Measurements from ENCODE around the gene SCML2.

Gene SCML2

GRCh38 chrX:18271725-18272124, 82.8 kb downstream of the SCML2 start:
- H3K9me3 ChIP-seq (ENCODE audit: control insufficient read depth, insufficient read depth, low read length), result no peaks in the 10 kb centered on the region

DNA sequence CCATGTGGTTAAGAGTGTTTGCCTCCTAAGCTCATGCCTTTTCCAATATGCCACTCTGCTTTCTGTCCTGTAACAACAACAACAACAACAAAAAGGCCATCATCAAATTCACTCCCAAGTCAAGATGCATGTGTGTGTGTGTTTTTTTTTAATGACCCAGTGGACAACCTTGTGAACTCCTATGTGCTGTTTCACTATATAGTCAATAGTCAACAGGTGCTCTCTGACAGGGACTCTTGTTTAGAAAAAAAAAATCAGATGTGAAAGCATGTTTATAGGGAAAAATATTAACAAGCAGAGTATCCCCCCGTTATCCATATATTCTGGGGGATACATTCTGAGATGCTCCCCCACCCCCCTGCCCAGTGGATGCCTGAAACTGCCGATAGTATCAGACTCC, 83.2 kb downstream of the SCML2 start:
- H3K4me2 ChIP-seq (ENCODE audit: low read length), result no peak overlapping the region
- H3K27ac ChIP-seq (ENCODE audit: low read depth, low read length), result no peak overlapping the region
- H3K9me2 ChIP-seq (replicated peaks; ENCODE audit: control insufficient read depth, low read length), result no peaks in the 10 kb centered on the region
- no peaks in the 10 kb centered on the region for H3K36me3 ChIP-seq (ENCODE audit: control insufficient read depth, low read length)
- H3K9me3 ChIP-seq (ENCODE audit: control insufficient read depth, insufficient read depth, low read length), result no peaks in the 10 kb centered on the region
- H4K20me1 ChIP-seq (ENCODE audit: control insufficient read depth, insufficient read depth, low read depth, low read length), result no peaks in the 10 kb centered on the region
- H3F3A ChIP-seq (ENCODE audit: control insufficient read depth, insufficient read depth), result no peaks in the 10 kb centered on the region
- no peak overlapping the region for H3K4me3 ChIP-seq (ENCODE audit: low read length)
- no peaks in the 10 kb centered on the region for H3K27me3 ChIP-seq (ENCODE audit: control insufficient read depth, low read length)
- TF ChIP-seq CTCF (IDR thresholded peaks at IDR 0.05; ENCODE audit: low read depth, low read length, poor library complexity, severe bottlenecking) (no peak), EZH2phosphoT487 (IDR thresholded peaks at IDR 0.05; ENCODE audit: borderline replicate concordance, low read length) (no peak)
- no peaks in the 10 kb centered on the region for H3K79me2 ChIP-seq (ENCODE audit: control insufficient read depth, low read length)
- no peaks in the 10 kb centered on the region for H3K4me1 ChIP-seq (ENCODE audit: control insufficient read depth, low read length)

More at GRCh38 chrX:18271725-18272124, 82.8 kb downstream of the SCML2 start:
- H3K9me2 ChIP-seq (replicated peaks; ENCODE audit: control insufficient read depth, low read length), result no peaks in the 10 kb centered on the region
- H3K36me3 ChIP-seq (ENCODE audit: control insufficient read depth, low read length), result no peaks in the 10 kb centered on the region
- H3K4me2 ChIP-seq (ENCODE audit: low read length), result no peak overlapping the region
- H4K20me1 ChIP-seq (ENCODE audit: control insufficient read depth, insufficient read depth, low read depth, low read length), result no peaks in the 10 kb centered on the region
- H3K4me1 ChIP-seq (ENCODE audit: control insufficient read depth, low read length), result no peaks in the 10 kb centered on the region
- TF ChIP-seq EZH2phosphoT487 (IDR thresholded peaks at IDR 0.05; ENCODE audit: borderline replicate concordance, low read length) (no peak), CTCF (IDR thresholded peaks at IDR 0.05; ENCODE audit: low read depth, low read length, poor library complexity, severe bottlenecking) (no peak)
- no peaks in the 10 kb centered on the region for H3K27me3 ChIP-seq (ENCODE audit: control insufficient read depth, low read length)
- no peaks in the 10 kb centered on the region for H3F3A ChIP-seq (ENCODE audit: control insufficient read depth, insufficient read depth)
- H3K27ac ChIP-seq (ENCODE audit: low read depth, low read length), result no peak overlapping the region
- no peak overlapping the region for H3K4me3 ChIP-seq (ENCODE audit: low read length)
- H3K79me2 ChIP-seq (ENCODE audit: control insufficient read depth, low read length), result no peaks in the 10 kb centered on the region

DNA sequence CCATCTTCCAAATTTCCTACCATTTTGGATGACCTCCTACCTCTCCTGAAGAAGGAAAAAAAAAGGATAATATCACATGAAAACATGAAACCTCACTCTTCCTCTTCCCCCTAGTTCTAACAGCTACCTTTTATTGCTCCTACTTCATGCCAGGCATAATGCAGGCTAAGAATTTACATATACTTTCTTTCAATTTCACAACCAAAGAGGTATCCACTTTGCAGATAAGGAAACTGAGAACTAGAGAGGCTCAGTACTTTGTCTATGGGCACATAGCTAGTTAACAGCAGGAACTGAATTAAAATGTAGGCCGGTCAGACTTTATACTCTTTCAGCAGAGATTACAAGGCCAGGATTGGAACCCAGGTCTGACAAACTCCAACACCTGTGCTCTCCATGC, 99.4 kb downstream of the SCML2 start:
- H4K20me1 ChIP-seq (ENCODE audit: control insufficient read depth, insufficient read depth, low read depth, low read length), result no peaks in the 10 kb centered on the region
- no peak overlapping the region for H3K27ac ChIP-seq (ENCODE audit: low read depth, low read length)
- no peaks in the 10 kb centered on the region for H3K4me1 ChIP-seq (ENCODE audit: control insufficient read depth, low read length)
- no peaks in the 10 kb centered on the region for H3K27me3 ChIP-seq (ENCODE audit: control insufficient read depth, low read length)
- H3F3A ChIP-seq (ENCODE audit: control insufficient read depth, insufficient read depth), result no peaks in the 10 kb centered on the region
- no peak overlapping the region for H3K4me2 ChIP-seq (ENCODE audit: low read length)
- no peaks in the 10 kb centered on the region for H3K79me2 ChIP-seq (ENCODE audit: control insufficient read depth, low read length)
- no peaks in the 10 kb centered on the region for H3K36me3 ChIP-seq (ENCODE audit: control insufficient read depth, low read length)
- no peak for TF ChIP-seq EZH2phosphoT487 (IDR thresholded peaks at IDR 0.05; ENCODE audit: borderline replicate concordance, low read length)
- TF ChIP-seq CTCF (IDR thresholded peaks at IDR 0.05; ENCODE audit: low read depth, low read length, poor library complexity, severe bottlenecking), result no peak
- no peaks in the 10 kb centered on the region for H3K9me3 ChIP-seq (ENCODE audit: control insufficient read depth, insufficient read depth, low read length)
- H3K4me3 ChIP-seq (ENCODE audit: low read length), result no peak overlapping the region
- H3K9me2 ChIP-seq (replicated peaks; ENCODE audit: control insufficient read depth, low read length), result no peaks in the 10 kb centered on the region

Measured in DOHH2 (cell line).